NCI-H2227 (cell line): ENCODE results near the gene ZNF790.
"Not testable (repeated sequence)": the region's sequence is repeated elsewhere in the genome, so short reads cannot be mapped to it uniquely, and the experiment has no call there.

Experiments used
- DNase-seq: peaks from one replicate; lab custom pipeline; 2025; ENCODE audit not compliant: unreplicated experiment; lab: John Stamatoyannopoulos, UW

The ZNF790 gene

GRCh38 chr19:36837906-36838783 is at the start of gene ZNF790:
Gene ZNF790, minus strand, starts transcription at chr19:36838387. Its CDS starts 12,768 bp downstream, at chr19:36825619.
- peak; percentile 89 for DNase-seq

DNA sequence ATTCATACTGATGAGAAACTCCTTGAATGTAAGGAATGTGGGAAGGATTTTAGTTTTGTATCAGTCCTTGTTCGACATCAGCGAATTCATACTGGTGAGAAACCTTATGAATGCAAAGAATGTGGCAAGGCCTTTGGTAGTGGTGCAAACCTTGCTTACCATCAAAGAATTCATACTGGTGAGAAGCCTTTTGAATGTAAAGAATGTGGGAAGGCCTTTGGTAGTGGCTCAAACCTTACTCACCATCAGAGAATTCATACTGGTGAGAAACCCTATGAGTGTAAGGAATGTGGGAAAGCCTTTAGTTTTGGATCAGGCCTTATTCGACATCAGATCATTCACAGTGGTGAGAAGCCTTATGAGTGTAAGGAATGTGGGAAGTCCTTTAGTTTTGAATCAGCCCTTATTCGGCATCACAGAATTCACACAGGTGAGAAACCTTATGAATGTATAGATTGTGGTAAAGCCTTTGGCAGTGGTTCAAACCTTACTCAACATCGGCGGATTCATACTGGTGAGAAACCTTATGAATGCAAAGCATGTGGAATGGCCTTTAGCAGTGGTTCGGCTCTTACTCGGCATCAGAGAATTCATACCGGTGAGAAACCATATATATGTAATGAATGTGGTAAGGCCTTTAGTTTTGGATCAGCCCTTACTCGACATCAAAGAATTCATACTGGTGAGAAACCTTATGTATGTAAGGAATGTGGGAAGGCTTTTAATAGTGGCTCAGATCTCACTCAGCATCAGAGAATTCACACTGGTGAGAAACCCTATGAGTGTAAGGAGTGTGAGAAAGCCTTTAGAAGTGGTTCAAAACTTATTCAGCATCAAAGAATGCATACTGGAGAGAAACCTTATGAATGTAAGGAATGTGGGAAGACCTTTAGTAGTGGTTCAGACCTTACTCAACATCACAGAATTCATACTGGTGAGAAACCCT is 39.1 kb upstream of the ZNF790 start:
- DNase-seq: no peak

- no peak for DNase-seq
These were observed 13.7 kb upstream of the ZNF790 start for GRCh38 chr19:36851898-36852297.

DNA sequence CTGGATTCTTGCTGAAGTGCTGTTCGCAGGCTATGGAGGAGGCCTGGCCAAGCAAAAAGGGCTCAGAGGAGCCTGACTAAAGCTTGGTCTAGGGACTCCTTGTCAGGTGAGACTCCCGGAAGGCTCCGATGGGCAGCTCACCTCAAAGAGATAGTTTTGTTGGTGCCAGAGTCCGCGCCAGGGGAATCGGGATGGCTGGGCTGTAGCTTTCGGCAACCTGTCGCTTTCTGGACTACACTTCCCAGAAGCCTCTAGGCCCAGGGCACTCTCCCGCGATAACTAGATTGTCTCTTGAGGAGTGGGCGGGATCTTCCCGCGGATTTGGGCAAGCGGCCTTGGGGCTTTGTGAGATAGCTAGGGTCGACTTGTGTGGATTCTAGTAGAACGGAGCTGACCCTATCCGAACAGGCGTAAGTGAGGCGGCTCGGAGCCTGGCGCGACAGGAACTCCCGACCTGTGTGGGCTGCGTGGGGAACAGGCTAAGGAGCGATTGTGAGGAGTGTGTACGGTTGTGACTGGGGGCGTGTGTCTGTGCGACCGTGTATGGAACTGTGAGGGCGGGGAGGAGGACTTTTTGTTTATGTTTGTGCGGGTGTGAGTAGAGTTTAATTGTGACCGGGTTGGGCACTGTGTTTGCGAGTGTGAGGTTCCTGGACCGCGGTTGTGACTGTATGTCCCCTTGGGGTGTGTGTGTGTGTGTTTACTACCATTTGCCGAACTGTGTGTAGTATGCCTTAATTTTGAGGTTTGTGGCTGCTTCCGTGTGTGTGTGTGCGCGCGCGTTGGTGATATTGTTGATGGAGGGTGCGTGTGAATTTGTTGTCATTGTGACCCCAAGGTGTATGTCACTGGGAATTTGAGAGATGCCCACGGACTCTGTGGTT is 12.6 kb upstream of the ZNF790 start, which contains the start of gene ZNF345:
Gene ZNF345, plus strand, starts transcription at position 318 of the 884 bp plus-strand sequence. CDS start 25,955 bp downstream, outside the sequence.
- peak; percentile 93 for DNase-seq

GRCh38 chr19:36849701-36850558 is 11.7 kb upstream of the ZNF790 start:
- DNase-seq: peak; percentile 83

- no peak for DNase-seq
These were observed 9.8 kb upstream of the ZNF790 start for GRCh38 chr19:36847968-36848367.

GRCh38 chr19:36838784-36839324 is 667 bp upstream of the ZNF790 start:
- no peak for DNase-seq

GRCh38 chr19:36837176-36837905 is 846 bp downstream of the ZNF790 start:
- DNase-seq: no peak

GRCh38 chr19:36833430-36833829 is 4.8 kb downstream of the ZNF790 start:
- DNase-seq: no peak

GRCh38 chr19:36821758-36822157 is 16.4 kb downstream of the ZNF790 start:
- DNase-seq: no peak

DNA sequence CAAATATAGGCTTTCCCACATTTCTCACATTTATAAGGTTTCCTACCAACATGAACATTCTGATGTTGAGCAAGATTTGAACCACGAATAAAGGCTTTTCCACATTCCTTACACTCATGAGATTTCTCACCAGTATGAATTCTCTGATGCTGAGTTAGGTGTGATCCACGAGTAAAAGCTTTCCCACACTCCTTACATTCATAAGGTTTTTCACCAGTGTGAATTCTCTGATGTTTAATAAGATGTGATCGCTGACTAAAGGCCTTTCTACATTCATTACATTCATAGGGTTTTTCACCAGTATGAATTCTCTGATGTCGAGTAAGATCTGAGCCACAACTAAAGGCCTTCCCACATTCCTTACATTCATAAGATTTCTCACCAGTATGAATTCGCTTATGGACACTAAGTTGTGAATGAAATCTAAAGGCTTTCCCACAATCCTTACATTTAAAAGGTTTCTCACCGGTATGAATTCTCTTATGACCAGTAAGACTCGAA is 19.0 kb downstream of the ZNF790 start:
- DNase-seq: no peak

DNA sequence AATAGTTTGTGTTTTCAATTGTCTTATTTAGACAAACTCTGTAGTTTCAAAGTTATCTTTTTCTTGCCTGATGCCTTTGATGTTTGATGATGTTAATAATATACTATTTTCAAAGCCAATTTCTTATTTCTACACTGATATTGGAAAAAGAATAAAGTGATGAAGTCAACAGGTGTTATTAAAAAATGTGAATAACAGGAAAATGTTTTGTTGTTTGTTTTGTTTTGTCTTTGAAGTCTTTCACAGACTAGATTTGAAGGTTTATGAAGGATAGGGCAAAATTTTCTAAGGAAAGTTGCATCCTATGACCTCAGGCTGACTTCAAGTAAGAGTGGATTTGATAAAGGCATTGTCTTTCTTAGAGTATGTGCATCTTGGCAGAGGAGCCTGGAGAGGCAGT is 31.2 kb downstream of the ZNF790 start:
- DNase-seq: no peak

GRCh38 chr19:36805364-36805763 is 32.8 kb downstream of the ZNF790 start:
- DNase-seq: no peak

GRCh38 chr19:36797786-36798108 is 40.4 kb downstream of the ZNF790 start:
- no peak for DNase-seq

GRCh38 chr19:36796714-36796992 is 41.5 kb downstream of the ZNF790 start:
- DNase-seq: no peak

DNA sequence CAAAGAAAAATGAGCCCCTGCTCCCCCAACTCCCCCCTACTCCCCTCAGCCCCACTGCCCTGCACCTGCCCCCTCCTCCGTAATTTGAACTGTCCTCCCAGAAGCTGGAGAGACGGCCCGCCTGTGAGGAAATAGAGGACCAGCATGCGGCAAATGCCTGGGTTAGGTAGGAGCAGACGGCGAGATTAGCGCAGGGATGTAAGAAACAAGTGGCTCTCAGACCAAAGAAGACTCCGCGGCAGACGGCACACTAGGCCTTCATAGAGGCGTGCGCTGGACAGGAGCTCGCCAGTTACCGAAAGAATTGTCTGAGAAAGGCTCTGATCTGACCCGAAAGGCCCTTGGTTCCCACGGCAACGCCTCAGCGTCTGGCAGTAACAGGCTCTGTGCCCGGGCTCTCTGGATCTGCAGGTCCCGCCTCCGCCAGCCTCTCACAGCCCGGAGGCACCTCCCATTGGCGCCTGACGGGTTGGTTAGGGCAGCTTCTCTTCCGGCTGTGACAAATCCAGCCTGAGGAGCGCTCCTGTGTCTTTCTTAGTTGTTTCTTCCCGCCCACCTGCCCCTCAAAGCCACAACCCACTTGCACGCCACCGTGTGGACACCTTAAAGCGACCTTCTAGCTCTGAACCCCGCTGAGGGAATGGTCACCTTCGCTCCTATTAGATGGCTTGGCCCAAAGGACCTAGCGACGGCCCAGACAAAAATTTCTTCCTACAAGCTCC is 46.6 kb downstream of the ZNF790 start:
- DNase-seq: not testable (repeated sequence)

- no peak for DNase-seq
These were observed 62.4 kb downstream of the ZNF790 start for GRCh38 chr19:36775768-36776167.

GRCh38 chr19:36773223-36773579 is 65.0 kb downstream of the ZNF790 start:
- no peak for DNase-seq
